K562 (cell line): Measurements from ENCODE around the gene SCYL2. TPM values are rescaled to one million over a fixed set of nuclear protein-coding genes. Genes with fewer than 3 reads are reported as not detected.

Source experiments
- ATAC-seq: fragments of 200-7000 bp; cut with Tn5 transposase; 3 replicates; pipeline ENCODE4 v1.9.1; 2020; ENCODE audit warnings: moderate library complexity
- BruUV-seq: library from RNA; stranded (reverse); fragments of 400-500 nt; replicated peaks from 2 replicates; lab custom pipeline; 2021; lab: Mats Ljungman, UMichigan
- CTCF ChIA-PET: fragments of 300-600 bp; formaldehyde crosslinking; extraction: SDS; loops from one replicate; lab custom pipeline; 2021; ENCODE audit warnings: low intra/inter-chr PET ratio; lab: Yijun Ruan, JAX
- POLR2A ChIA-PET: fragments of 300-600, 350-650 bp; sonication (Branson Sonifier 250); formaldehyde crosslinking; extraction: SDS; loops from one replicate; lab custom pipeline; 2021; ENCODE audit warnings: antibody characterized with exemption, inconsistent platforms; lab: Yijun Ruan, JAX
- DNase-seq, 4 experiments: peaks; one replicate each; pipeline versions ENCODE4 v3.0.0 to v3.0.0-alpha.2; 2011 to 2018; ENCODE audit warnings: low spot score in 3 of 4, mixed read lengths in 3 of 4; ENCODE audit errors: extremely low read depth in 1 of 4
- FAIRE-seq: peaks from 2 replicates; lab custom pipeline; 2011; peaks lifted over from hg19 to GRCh38; lab: Jason Lieb, UNC
- H2AFZ ChIP-seq: 2 replicates; pipeline ENCODE4 v1.6.0; 2011; ENCODE audit warnings: low read depth, low read length, control low read depth, inconsistent platforms
- H3K27ac ChIP-seq: fragments of 200-600 bp; 3 replicates; pipeline ENCODE4 v1.8.0; 2011; ENCODE audit warnings: low read depth, mild to moderate bottlenecking, control low read depth, inconsistent platforms, low read length, moderate library complexity, mixed read lengths; ENCODE audit errors: extremely low read depth
- H3K27me3 ChIP-seq, 2 experiments: fragments of 300-600 bp in 1 of 2; 2 replicates in 1 of 2; 3 replicates in 1 of 2; pipeline versions ENCODE4 v1.6.0 to v1.8.0; 2011; ENCODE audit warnings: inconsistent platforms in 2 of 2, low read length in 2 of 2, mild to moderate bottlenecking in 1 of 2, mixed read lengths in 1 of 2, moderate library complexity in 1 of 2; ENCODE audit not compliant: control insufficient read depth in 2 of 2, insufficient read depth in 2 of 2
- H3K36me3 ChIP-seq: fragments of 300-600 bp; 3 replicates; pipeline ENCODE4 v1.8.0; 2011; ENCODE audit warnings: mild to moderate bottlenecking, low read length, inconsistent platforms; ENCODE audit not compliant: control insufficient read depth, insufficient read depth
- H3K4me1 ChIP-seq, 2 experiments: fragments of 200-600 bp in 1 of 2; replicated peaks in 1 of 2; 2 replicates in 1 of 2; 3 replicates in 1 of 2; pipeline versions ENCODE4 v1.5.1 to v1.8.0; 2011; ENCODE audit warnings: inconsistent platforms in 2 of 2, low read length in 2 of 2, mild to moderate bottlenecking in 1 of 2, mixed read lengths in 1 of 2, moderate library complexity in 1 of 2; ENCODE audit not compliant: control insufficient read depth in 2 of 2, insufficient read depth in 2 of 2
- H3K4me2 ChIP-seq: 2 replicates; pipeline ENCODE4 v1.6.1; 2011; ENCODE audit warnings: low read length, control low read depth, inconsistent platforms, mixed read lengths; ENCODE audit not compliant: insufficient read depth
- H3K4me3 ChIP-seq: fragments of 200-600 bp; sonication (generic), shearing (Covaris generic); 2 replicates; pipeline ENCODE4 v1.5.1; 2016; ENCODE audit warnings: control low read depth, inconsistent platforms
- H3K79me2 ChIP-seq: fragments of 200-600 bp; 3 replicates; pipeline ENCODE4 v1.8.0; 2011; ENCODE audit warnings: low read length, inconsistent platforms; ENCODE audit not compliant: control insufficient read depth, insufficient read depth
- H3K9ac ChIP-seq, 2 experiments: 2 replicates each; pipeline versions ENCODE4 v1.6.0 to v1.6.1; 2011; ENCODE audit warnings: low read depth in 2 of 2, low read length in 2 of 2, control low read depth in 1 of 2, inconsistent platforms in 1 of 2, mild to moderate bottlenecking in 1 of 2, mixed read lengths in 1 of 2; ENCODE audit not compliant: insufficient read depth in 1 of 2
- H3K9me1 ChIP-seq: one replicate; pipeline ENCODE4 v1.6.0; 2011; ENCODE audit warnings: inconsistent platforms, mild to moderate bottlenecking, low read length, moderate library complexity; ENCODE audit not compliant: control insufficient read depth, insufficient read depth
- H3K9me3 ChIP-seq: replicated peaks from 2 replicates; pipeline ENCODE4 v1.5.1; 2011; ENCODE audit warnings: low read depth, low read length, inconsistent platforms; ENCODE audit not compliant: control insufficient read depth, insufficient read depth
- H4K20me1 ChIP-seq: replicated peaks from 2 replicates; pipeline ENCODE4 v1.6.1; 2011; ENCODE audit warnings: low read length, inconsistent platforms, mixed read lengths; ENCODE audit not compliant: control insufficient read depth, insufficient read depth
- AFF4 ChIP-seq: sonication (generic); formaldehyde crosslinking; IDR thresholded peaks from 2 replicates; pipeline ENCODE4 v1.8.0; 2023; ENCODE audit warnings: mild to moderate bottlenecking, missing genetic modification reagents
- BDP1 ChIP-seq: IDR thresholded peaks from 3 replicates; pipeline ENCODE4 v1.6.1; 2011; ENCODE audit not compliant: insufficient read length, insufficient read depth
- ESRRB ChIP-seq: fragments of 250-450 bp; sonication (Bioruptor Pico); IDR thresholded peaks from 2 replicates; pipeline ENCODE4 v1.5.0; 2020; ENCODE audit warnings: mild to moderate bottlenecking, moderate library complexity, borderline replicate concordance
- KDM1A ChIP-seq, 2 experiments: fragments of 450-650 bp; IDR thresholded peaks; 2 replicates each; pipeline ENCODE4 v1.6.1; 2016; ENCODE audit warnings: mild to moderate bottlenecking in 2 of 2
- RNF219 ChIP-seq: fragments of 250-450 bp; sonication (Bioruptor Pico); IDR thresholded peaks from 2 replicates; pipeline ENCODE4 v1.5.0; 2022; ENCODE audit warnings: mild to moderate bottlenecking
- SMARCA4 ChIP-seq: fragments of 450-650 bp; IDR thresholded peaks from 2 replicates; pipeline ENCODE4 v1.6.1; 2016
- SMARCA5 ChIP-seq: fragments of 450-650 bp; IDR thresholded peaks from 2 replicates; pipeline ENCODE4 v1.6.1; 2016
- SRSF3 ChIP-seq: fragments of 200-400 bp; formaldehyde crosslinking; IDR thresholded peaks from 2 replicates; pipeline ENCODE4 v1.6.1; 2016; ENCODE audit warnings: mild to moderate bottlenecking, low read length, moderate library complexity; ENCODE audit not compliant: insufficient read depth
- TRIM24 ChIP-seq, 2 experiments: fragments of 450-650 bp; IDR thresholded peaks; 2 replicates each; pipeline ENCODE4 v1.6.1; 2016
- ZKSCAN8 ChIP-seq: fragments of 200-800 bp; sonication (Bioruptor generic); IDR thresholded peaks from 2 replicates; pipeline ENCODE4 v1.6.1; 2016; ENCODE audit warnings: missing genetic modification characterization, missing compliant biosample characterization
- ZNF696 ChIP-seq: fragments of 250-450 bp; sonication (Bioruptor Pico); conservative IDR thresholded peaks from 2 replicates; pipeline ENCODE4 v1.4.0; 2020; ENCODE audit warnings: mild to moderate bottlenecking, moderate library complexity
- WGBS: fragments of 100-300 bp; shearing (Covaris generic); methylation state at CpG from one replicate; pipeline ENCODE4 v1.1.6; 2016; ENCODE audit warnings: low coverage, mixed read lengths; ENCODE audit not compliant: insufficient coverage; ENCODE audit errors: missing lambda C conversion rate; 5-methylcytosine and 5-hydroxymethylcytosine counted together
- in situ Hi-C: fragments of 300-500 bp; cut with MboI; formaldehyde crosslinking; loops from 4 replicates; pipeline ENCODE4 v1.15.0; 2018; ENCODE audit warnings: inconsistent platforms, mixed read lengths
- intact Hi-C: fragments of 100-400 bp; cut with micrococcal nuclease; formaldehyde crosslinking; loops from 2 replicates; pipeline ENCODE4 v1.14.2; 2022
- polyA plus RNA-seq, 8 experiments: library from polyadenylated mRNA; depleted of rRNA in 4 of 8; stranded (reverse) in 5 of 8; unstranded in 3 of 8; fragments of >200 nt; fragmentation: Nextera tagmentation in 2 of 8; fragmentation: Illumina TruSeq in 1 of 8; extraction: Ambion mirVana in 2 of 8; extraction: Trizol in 1 of 8; gene quantifications; 2 replicates each; pipeline versions ENCODE4 v1.2.1 to v1.2.3, GENCODE V29; 2011 to 2014; ENCODE audit warnings: inconsistent platforms in 1 of 8, missing spikeins in 1 of 8
- total RNA-seq, 7 experiments: library from RNA; depleted of rRNA in 6 of 7; stranded (reverse); fragments of >200 nt in 6 of 7; fragmentation: Illumina TruSeq in 2 of 7; extraction: Trizol in 2 of 7; gene quantifications; 2 replicates each; pipeline versions ENCODE4 v1.2.1 to v1.2.3, GENCODE V29; 2011 to 2021; ENCODE audit warnings: low replicate concordance in 1 of 7

Gene SCYL2
- total and polyA plus RNA-seq, 9 of the 15 experiments (the other 6 are each of a cell fraction or from before 2014, with no cell fraction given), result 9.9 to 49.0 (median 32.9) TPM

GRCh38 chr12:100368066-100368465, 101.1 kb downstream of the SCYL2 start:
- FAIRE-seq (no peak), DNase-seq (no peak), ATAC-seq (no peak)
- in situ Hi-C loops, result no loop called here
- no peaks in the 10 kb centered on the region for H4K20me1 ChIP-seq
- CTCF ChIA-PET, result no interaction called here
- no peak overlapping the region for H3K9ac ChIP-seq
- no peak overlapping the region for H3K27ac ChIP-seq
- no peak overlapping the region for H2AFZ ChIP-seq
- 0% methylated on average over 1 of the region's 1 CpG for WGBS
- H3K4me2 ChIP-seq, result no peak overlapping the region
- no peaks in the 10 kb centered on the region for H3K9me1 ChIP-seq
- TF ChIP-seq ZKSCAN8, result no peak
- no peak for TF ChIP-seq BDP1
- TF ChIP-seq SRSF3, result no peak
- TF ChIP-seq RNF219, result no peak
- TF ChIP-seq SMARCA4, result no peak
- TF ChIP-seq ZNF696 (CRISPR knock-in tag), result no peak
- TF ChIP-seq ESRRB (CRISPR knock-in tag), result no peak
- TF ChIP-seq TRIM24 (IDR thresholded peaks at IDR 0.05), result no peak
- no peak for TF ChIP-seq AFF4 (CRISPR knock-in tag)
- TF ChIP-seq KDM1A (IDR thresholded peaks at IDR 0.05), result no peak
- no peak for TF ChIP-seq SMARCA5
- intact Hi-C loops, result no loop called here
- no peaks in the 10 kb centered on the region for H3K36me3 ChIP-seq
- POLR2A ChIA-PET, result no interaction called here
- no peaks in the 10 kb centered on the region for H3K4me1 ChIP-seq
- no TSS peak for BruUV-seq
- H3K9me3 ChIP-seq, result no peaks in the 10 kb centered on the region
- no peaks in the 10 kb centered on the region for H3K79me2 ChIP-seq
- H3K4me3 ChIP-seq, result no peak overlapping the region
- H3K27me3 ChIP-seq, result peaks cover 0 to 4% of the 10 kb centered on the region in 2 experiments; a peak in 2 of 5 replicates
